ENCODE measurements around the gene USP17L20. TPM values are rescaled to one million over a fixed set of nuclear protein-coding genes. Genes with fewer than 3 reads are reported as not detected.
A peak's percentile ranks its signal among the peaks of the same experiment; 100 is the strongest.
"Not testable (repeated sequence)": the region's sequence is repeated elsewhere in the genome, so short reads cannot be mapped to it uniquely, and the experiment has no call there.

The USP17L20 gene, protein sequence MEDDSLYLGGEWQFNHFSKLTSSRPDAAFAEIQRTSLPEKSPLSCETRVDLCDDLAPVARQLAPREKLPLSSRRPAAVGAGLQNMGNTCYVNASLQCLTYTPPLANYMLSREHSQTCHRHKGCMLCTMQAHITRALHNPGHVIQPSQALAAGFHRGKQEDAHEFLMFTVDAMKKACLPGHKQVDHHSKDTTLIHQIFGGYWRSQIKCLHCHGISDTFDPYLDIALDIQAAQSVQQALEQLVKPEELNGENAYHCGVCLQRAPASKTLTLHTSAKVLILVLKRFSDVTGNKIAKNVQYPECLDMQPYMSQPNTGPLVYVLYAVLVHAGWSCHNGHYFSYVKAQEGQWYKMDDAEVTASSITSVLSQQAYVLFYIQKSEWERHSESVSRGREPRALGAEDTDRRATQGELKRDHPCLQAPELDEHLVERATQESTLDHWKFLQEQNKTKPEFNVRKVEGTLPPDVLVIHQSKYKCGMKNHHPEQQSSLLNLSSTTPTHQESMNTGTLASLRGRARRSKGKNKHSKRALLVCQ
- total RNA-seq = not detected
- not detected for polyA plus RNA-seq

- POLR2A ChIA-PET (ENCODE audit: partially characterized antibody); H3K27me3 Mint-ChIP-seq; H3K36me3 Mint-ChIP-seq; H3K27me3 ChIP-seq (ENCODE audit: insufficient read depth, low read length); H3K27ac ChIP-seq (ENCODE audit: low read depth, low read length); intact Hi-C loops (cut with micrococcal nuclease); H3K9me3 Mint-ChIP-seq; H3K4me3 ChIP-seq (ENCODE audit: low read length in 2 of 2); H3K4me3 Mint-ChIP-seq; H3K4me1 ChIP-seq (ENCODE audit: insufficient read depth, low read length); CTCF ChIA-PET (ENCODE audit: partially characterized antibody); H3K9me3 ChIP-seq (ENCODE audit: control insufficient read depth in 1 of 2, low read length in 2 of 2); H3K27ac Mint-ChIP-seq; H3K4me1 Mint-ChIP-seq; H3K36me3 ChIP-seq (ENCODE audit: insufficient read depth, low read length); DNase-seq: not testable (repeated sequence)
Measured at GRCh38 chr4:9257824-9258223, at the start of gene USP17L20. Gene USP17L20, plus strand, starts transcription at chr4:9258124. Its CDS starts 0 bp downstream, at chr4:9258124.

- H3K4me3 ChIP-seq (ENCODE audit: low read length in 2 of 2); H3K27me3 ChIP-seq (ENCODE audit: insufficient read depth, low read length); POLR2A ChIA-PET (ENCODE audit: partially characterized antibody); H3K4me1 ChIP-seq (ENCODE audit: insufficient read depth, low read length); H3K36me3 ChIP-seq (ENCODE audit: insufficient read depth, low read length); H3K4me1 Mint-ChIP-seq; H3K27ac ChIP-seq (ENCODE audit: low read depth, low read length); CTCF ChIA-PET (ENCODE audit: partially characterized antibody); intact Hi-C loops (cut with micrococcal nuclease); H3K9me3 Mint-ChIP-seq; H3K27me3 Mint-ChIP-seq; H3K4me3 Mint-ChIP-seq; H3K9me3 ChIP-seq (ENCODE audit: control insufficient read depth in 1 of 2, low read length in 2 of 2); H3K36me3 Mint-ChIP-seq; H3K27ac Mint-ChIP-seq; DNase-seq: not testable (repeated sequence)
Measured at GRCh38 chr4:9210357-9210756, 47.6 kb upstream of the USP17L20 start, which contains the start of gene USP17L10. Gene USP17L10, plus strand, starts transcription at chr4:9210657. Its CDS starts 0 bp downstream, at chr4:9210657.

DNA sequence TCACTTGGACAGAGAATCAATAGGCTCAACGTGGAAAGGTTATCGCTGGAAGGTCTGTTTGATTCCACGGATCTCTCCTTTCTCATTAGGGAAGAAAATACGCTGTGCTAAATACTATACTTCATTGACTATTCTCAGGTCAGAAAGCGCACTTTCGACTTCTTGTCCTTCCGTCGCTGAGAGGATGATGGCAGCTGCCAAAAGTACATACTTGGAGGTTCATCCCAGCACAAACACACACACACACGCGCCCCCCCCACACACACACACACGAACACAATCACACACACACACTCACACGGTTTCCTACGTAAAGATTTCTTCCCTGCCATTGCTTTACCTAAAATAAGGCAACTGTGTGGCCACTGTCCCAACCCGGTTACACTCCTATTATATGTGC lies 43.2 kb upstream of the USP17L20 start:
- H3K9me3 ChIP-seq (ENCODE audit: control insufficient read depth in 1 of 2, low read length in 2 of 2); POLR2A ChIA-PET (ENCODE audit: partially characterized antibody); H3K36me3 Mint-ChIP-seq; H3K9me3 Mint-ChIP-seq; H3K27ac ChIP-seq (ENCODE audit: low read depth, low read length); H3K27ac Mint-ChIP-seq; H3K4me3 Mint-ChIP-seq; intact Hi-C loops (cut with micrococcal nuclease); H3K27me3 Mint-ChIP-seq; H3K4me3 ChIP-seq (ENCODE audit: low read length in 2 of 2); H3K36me3 ChIP-seq (ENCODE audit: insufficient read depth, low read length); DNase-seq; CTCF ChIA-PET (ENCODE audit: partially characterized antibody); H3K27me3 ChIP-seq (ENCODE audit: insufficient read depth, low read length); H3K4me1 ChIP-seq (ENCODE audit: insufficient read depth, low read length); H3K4me1 Mint-ChIP-seq: not testable (repeated sequence)

DNA sequence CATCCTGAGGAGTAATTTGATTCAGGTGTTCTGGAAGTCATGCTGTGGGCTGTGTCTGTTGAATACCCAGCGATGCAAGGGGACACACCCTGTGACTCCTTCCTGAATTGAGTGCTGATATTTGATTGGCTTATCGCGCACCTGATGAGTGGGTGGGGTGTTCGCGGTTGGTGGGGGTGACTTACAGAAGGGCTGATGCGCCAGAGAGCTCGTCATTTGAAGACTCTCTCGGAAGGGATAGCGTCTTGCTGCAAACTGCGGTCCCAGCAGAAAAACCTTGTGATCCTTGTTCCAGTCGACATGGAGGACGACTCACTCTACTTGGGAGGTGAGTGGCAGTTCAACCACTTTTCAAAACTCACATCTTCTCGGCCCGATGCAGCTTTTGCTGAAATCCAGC lies 42.8 kb upstream of the USP17L20 start, which contains the start of gene USP17L11:
USP17L11 (plus strand) TSS at position 301 of the 400 bp plus-strand sequence; CDS start at position 301, 0 bp downstream.
- H3K4me1 ChIP-seq (ENCODE audit: insufficient read depth, low read length); DNase-seq; CTCF ChIA-PET (ENCODE audit: partially characterized antibody); intact Hi-C loops (cut with micrococcal nuclease); H3K36me3 ChIP-seq (ENCODE audit: insufficient read depth, low read length); H3K27ac Mint-ChIP-seq; H3K9me3 Mint-ChIP-seq; H3K4me3 ChIP-seq (ENCODE audit: low read length in 2 of 2); H3K27ac ChIP-seq (ENCODE audit: low read depth, low read length); H3K4me1 Mint-ChIP-seq; POLR2A ChIA-PET (ENCODE audit: partially characterized antibody); H3K27me3 ChIP-seq (ENCODE audit: insufficient read depth, low read length); H3K36me3 Mint-ChIP-seq; H3K4me3 Mint-ChIP-seq; H3K27me3 Mint-ChIP-seq; H3K9me3 ChIP-seq (ENCODE audit: control insufficient read depth in 1 of 2, low read length in 2 of 2): not testable (repeated sequence)

- H3K36me3 Mint-ChIP-seq; H3K27ac Mint-ChIP-seq; H3K4me1 ChIP-seq (ENCODE audit: insufficient read depth, low read length); CTCF ChIA-PET (ENCODE audit: partially characterized antibody); H3K9me3 ChIP-seq (ENCODE audit: control insufficient read depth in 1 of 2, low read length in 2 of 2); H3K9me3 Mint-ChIP-seq; H3K4me3 Mint-ChIP-seq; POLR2A ChIA-PET (ENCODE audit: partially characterized antibody); H3K4me3 ChIP-seq (ENCODE audit: low read length in 2 of 2); H3K27me3 Mint-ChIP-seq; DNase-seq; intact Hi-C loops (cut with micrococcal nuclease); H3K27ac ChIP-seq (ENCODE audit: low read depth, low read length); H3K4me1 Mint-ChIP-seq; H3K36me3 ChIP-seq (ENCODE audit: insufficient read depth, low read length); H3K27me3 ChIP-seq (ENCODE audit: insufficient read depth, low read length): not testable (repeated sequence)
Measured at GRCh38 chr4:9219852-9220251, 38.1 kb upstream of the USP17L20 start, which contains the start of gene USP17L12. Gene USP17L12, plus strand, starts transcription at chr4:9220152. Its CDS starts 0 bp downstream, at chr4:9220152.

DNA sequence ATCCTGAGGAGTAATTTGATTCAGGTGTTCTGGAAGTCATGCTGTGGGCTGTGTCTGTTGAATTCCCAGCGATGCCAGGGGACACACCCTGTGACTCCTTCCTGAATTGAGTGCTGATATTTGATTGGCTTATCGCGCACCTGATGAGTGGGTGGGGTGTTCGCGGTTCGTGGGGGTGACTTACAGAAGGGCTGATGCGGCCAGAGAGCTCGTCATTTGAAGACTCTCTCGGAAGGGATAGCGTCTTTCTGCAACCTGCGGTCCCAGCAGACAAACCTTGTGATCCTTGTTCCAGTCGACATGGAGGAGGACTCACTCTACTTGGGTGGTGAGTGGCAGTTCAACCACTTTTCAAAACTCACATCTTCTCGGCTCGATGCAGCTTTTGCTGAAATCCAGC lies 33.3 kb upstream of the USP17L20 start, which contains the start of gene USP17L13:
USP17L13 (plus strand) TSS at position 301 of the 400 bp plus-strand sequence; CDS start at position 301, 0 bp downstream.
- H3K4me1 ChIP-seq (ENCODE audit: insufficient read depth, low read length); CTCF ChIA-PET (ENCODE audit: partially characterized antibody); H3K9me3 Mint-ChIP-seq; POLR2A ChIA-PET (ENCODE audit: partially characterized antibody); H3K36me3 Mint-ChIP-seq; H3K36me3 ChIP-seq (ENCODE audit: insufficient read depth, low read length); H3K4me1 Mint-ChIP-seq; H3K4me3 Mint-ChIP-seq; DNase-seq; H3K9me3 ChIP-seq (ENCODE audit: control insufficient read depth in 1 of 2, low read length in 2 of 2); H3K27ac ChIP-seq (ENCODE audit: low read depth, low read length); intact Hi-C loops (cut with micrococcal nuclease); H3K27me3 ChIP-seq (ENCODE audit: insufficient read depth, low read length); H3K4me3 ChIP-seq (ENCODE audit: low read length in 2 of 2); H3K27ac Mint-ChIP-seq; H3K27me3 Mint-ChIP-seq: not testable (repeated sequence)

DNA sequence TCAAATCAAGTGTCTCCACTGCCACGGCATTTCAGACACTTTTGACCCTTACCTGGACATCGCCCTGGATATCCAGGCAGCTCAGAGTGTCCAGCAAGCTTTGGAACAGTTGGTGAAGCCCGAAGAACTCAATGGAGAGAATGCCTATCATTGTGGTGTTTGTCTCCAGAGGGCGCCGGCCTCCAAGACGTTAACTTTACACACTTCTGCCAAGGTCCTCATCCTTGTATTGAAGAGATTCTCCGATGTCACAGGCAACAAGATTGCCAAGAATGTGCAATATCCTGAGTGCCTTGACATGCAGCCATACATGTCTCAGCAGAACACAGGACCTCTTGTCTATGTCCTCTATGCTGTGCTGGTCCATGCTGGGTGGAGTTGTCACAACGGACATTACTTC lies 27.7 kb upstream of the USP17L20 start:
- H3K27me3 Mint-ChIP-seq; H3K4me3 ChIP-seq (ENCODE audit: low read length in 2 of 2); H3K4me3 Mint-ChIP-seq; H3K36me3 Mint-ChIP-seq; H3K27me3 ChIP-seq (ENCODE audit: insufficient read depth, low read length); intact Hi-C loops (cut with micrococcal nuclease); H3K4me1 ChIP-seq (ENCODE audit: insufficient read depth, low read length); H3K27ac ChIP-seq (ENCODE audit: low read depth, low read length); POLR2A ChIA-PET (ENCODE audit: partially characterized antibody); H3K36me3 ChIP-seq (ENCODE audit: insufficient read depth, low read length); H3K27ac Mint-ChIP-seq; H3K9me3 Mint-ChIP-seq; H3K9me3 ChIP-seq (ENCODE audit: control insufficient read depth in 1 of 2, low read length in 2 of 2); H3K4me1 Mint-ChIP-seq; CTCF ChIA-PET (ENCODE audit: partially characterized antibody): not testable (repeated sequence)
- peak in 1 of 5 donors; percentile 19 for DNase-seq

All from CD4-positive, alpha-beta memory T cell (primary cell).